GM21526 (cell line): ENCODE measurements around the gene CDH1.
A peak's percentile ranks its signal among the peaks of the same experiment; 100 is the strongest.

Experiments
- ATAC-seq: cut with Tn5 transposase; IDR thresholded peaks from one replicate; pipeline ENCODE4 v1.9.1; 2021; ENCODE audit warnings: moderate library complexity; ENCODE audit not compliant: unreplicated experiment, low FRiP score

The CDH1 gene

GRCh38 chr16:68731637-68732036 lies 5.5 kb upstream of the CDH1 start:
- ATAC-seq: no peak

- no peak for ATAC-seq
Observed at GRCh38 chr16:68732042-68732680, 4.9 kb upstream of the CDH1 start.

- no peak for ATAC-seq
Observed at GRCh38 chr16:68732741-68733399, 4.2 kb upstream of the CDH1 start.

GRCh38 chr16:68733570-68733969 lies 3.5 kb upstream of the CDH1 start:
- ATAC-seq: no peak

GRCh38 chr16:68734782-68735181 lies 2.3 kb upstream of the CDH1 start:
- no peak for ATAC-seq

- ATAC-seq: no peak
Observed at GRCh38 chr16:68736561-68736960, 531 bp upstream of the CDH1 start.

- no peak for ATAC-seq
Observed at GRCh38 chr16:68737730-68738629, 888 bp downstream of the CDH1 start.

- ATAC-seq: no peak
Observed at GRCh38 chr16:68739964-68740627, 3.0 kb downstream of the CDH1 start.

GRCh38 chr16:68740628-68741346 lies 3.7 kb downstream of the CDH1 start:
- no peak for ATAC-seq

- no peak for ATAC-seq
Observed at GRCh38 chr16:68743664-68744063, 6.6 kb downstream of the CDH1 start.

GRCh38 chr16:68744744-68745280 lies 7.7 kb downstream of the CDH1 start:
- no peak for ATAC-seq

GRCh38 chr16:68746951-68747350 lies 9.9 kb downstream of the CDH1 start:
- no peak for ATAC-seq

GRCh38 chr16:68749432-68749831 lies 12.3 kb downstream of the CDH1 start:
- ATAC-seq: no peak

- ATAC-seq: no peak
Observed at GRCh38 chr16:68750193-68750695, 13.2 kb downstream of the CDH1 start.

GRCh38 chr16:68751160-68751559 lies 14.1 kb downstream of the CDH1 start:
- ATAC-seq: no peak

- ATAC-seq: no peak
Observed at GRCh38 chr16:68752602-68753001, 15.5 kb downstream of the CDH1 start.

- no peak for ATAC-seq
Observed at GRCh38 chr16:68754084-68754792, 17.1 kb downstream of the CDH1 start.

- peak; percentile 62 for ATAC-seq
Observed at GRCh38 chr16:68756239-68756915, 19.3 kb downstream of the CDH1 start.

- ATAC-seq: no peak
Observed at GRCh38 chr16:68757625-68757935, 20.5 kb downstream of the CDH1 start.
